H9 (cell line): ENCODE data around the gene FBXO2. TPM values are rescaled to one million over a fixed set of nuclear protein-coding genes. Genes with fewer than 3 reads are reported as not detected.

Experiments
- DNase-seq: peaks from one replicate; pipeline ENCODE4 v3.0.0-alpha.2; 2017
- H2AFZ ChIP-seq: one replicate; pipeline ENCODE4 v1.6.1; 2013; ENCODE audit warnings: mild to moderate bottlenecking, low read length, control low read depth, moderate library complexity
- H2AK5ac ChIP-seq: 2 replicates; pipeline ENCODE4 v1.6.1; 2013; ENCODE audit warnings: low read length, control low read depth, mixed read lengths; ENCODE audit not compliant: insufficient read length
- H2BK120ac ChIP-seq: one replicate; pipeline ENCODE4 v1.6.1; 2013; ENCODE audit warnings: low read depth, mild to moderate bottlenecking, low read length, control low read depth, inconsistent platforms; ENCODE audit not compliant: poor library complexity, severe bottlenecking
- H2BK12ac ChIP-seq: 2 replicates; pipeline ENCODE4 v1.6.1; 2013; ENCODE audit warnings: low read length, control low read depth, mixed read lengths, low read depth; ENCODE audit not compliant: insufficient read length
- H2BK15ac ChIP-seq: 2 replicates; pipeline ENCODE4 v1.6.1; 2013; ENCODE audit warnings: low read depth, low read length, control low read depth
- H2BK20ac ChIP-seq: one replicate; pipeline ENCODE4 v1.6.1; 2013; ENCODE audit warnings: low read depth, mild to moderate bottlenecking, low read length, control low read depth, inconsistent platforms; ENCODE audit not compliant: poor library complexity, severe bottlenecking
- H2BK5ac ChIP-seq: 2 replicates; pipeline ENCODE4 v1.6.1; 2013; ENCODE audit warnings: low read length, control low read depth, mixed read lengths; ENCODE audit not compliant: insufficient read length
- H3K14ac ChIP-seq: 2 replicates; pipeline ENCODE4 v1.6.1; 2013; ENCODE audit warnings: low read length, control low read depth; ENCODE audit not compliant: insufficient read depth
- H3K18ac ChIP-seq: 2 replicates; pipeline ENCODE4 v1.6.1; 2013; ENCODE audit warnings: low read depth, mild to moderate bottlenecking, mixed read lengths, low read length, control low read depth; ENCODE audit not compliant: insufficient read length
- H3K23ac ChIP-seq: 2 replicates; pipeline ENCODE4 v1.6.1; 2013; ENCODE audit warnings: low read length, control low read depth, mixed read lengths, low read depth; ENCODE audit not compliant: insufficient read length
- H3K23me2 ChIP-seq: 2 replicates; pipeline ENCODE4 v1.6.1; 2013; ENCODE audit warnings: low read depth, mild to moderate bottlenecking, mixed read lengths, low read length, control low read depth; ENCODE audit not compliant: insufficient read length, poor library complexity, severe bottlenecking
- H3K27ac ChIP-seq: 2 replicates; pipeline ENCODE4 v1.5.1; 2013; ENCODE audit warnings: low read length, control low read depth, mixed read lengths, low read depth; ENCODE audit not compliant: insufficient read length
- H3K27me3 ChIP-seq: 2 replicates; pipeline ENCODE4 v1.6.1; 2013; ENCODE audit warnings: low read length, control low read depth, inconsistent platforms; ENCODE audit not compliant: insufficient read depth
- H3K4ac ChIP-seq: 2 replicates; pipeline ENCODE4 v1.6.1; 2013; ENCODE audit warnings: low read depth, mild to moderate bottlenecking, control low read depth, inconsistent platforms, low read length, moderate library complexity
- H3K4me1 ChIP-seq: 2 replicates; pipeline ENCODE4 v1.6.1; 2013; ENCODE audit warnings: low read length, control low read depth, inconsistent platforms; ENCODE audit not compliant: insufficient read depth
- H3K4me2 ChIP-seq: 2 replicates; pipeline ENCODE4 v1.6.1; 2013; ENCODE audit warnings: low read length, control low read depth, mixed read lengths; ENCODE audit not compliant: insufficient read length, insufficient read depth
- H3K56ac ChIP-seq: 2 replicates; pipeline ENCODE4 v1.6.1; 2013; ENCODE audit warnings: low read depth, mild to moderate bottlenecking, mixed read lengths, low read length, control low read depth; ENCODE audit not compliant: insufficient read length
- H3K79me1 ChIP-seq: 2 replicates; pipeline ENCODE4 v1.6.1; 2013; ENCODE audit warnings: low read depth, mild to moderate bottlenecking, moderate library complexity, low read length, control low read depth, inconsistent platforms; ENCODE audit not compliant: insufficient read depth, poor library complexity, severe bottlenecking
- H3K79me2 ChIP-seq: 2 replicates; pipeline ENCODE4 v1.6.1; 2013; ENCODE audit warnings: low read length, control low read depth, inconsistent platforms; ENCODE audit not compliant: insufficient read depth
- H3K9ac ChIP-seq: 2 replicates; pipeline ENCODE4 v1.6.1; 2013; ENCODE audit warnings: low read length, control low read depth, mixed read lengths; ENCODE audit not compliant: insufficient read length; ENCODE audit errors: extremely low read depth
- H3K9me3 ChIP-seq: one replicate; pipeline ENCODE4 v1.6.1; 2013; ENCODE audit warnings: low read depth, low read length, inconsistent platforms; ENCODE audit not compliant: control insufficient read depth
- H3T11ph ChIP-seq: one replicate; pipeline ENCODE4 v1.6.1; 2013; ENCODE audit warnings: mild to moderate bottlenecking, low read length, control low read depth, inconsistent platforms
- H4K20me1 ChIP-seq: one replicate; pipeline ENCODE4 v1.6.1; 2013; ENCODE audit not compliant: control insufficient read depth, insufficient read length, insufficient read depth
- H4K5ac ChIP-seq: 2 replicates; pipeline ENCODE4 v1.6.1; 2013; ENCODE audit warnings: low read depth, mild to moderate bottlenecking, mixed read lengths, low read length, control low read depth; ENCODE audit not compliant: insufficient read length
- H4K8ac ChIP-seq: replicated peaks from 2 replicates; pipeline ENCODE4 v1.6.1; 2013; ENCODE audit warnings: low read length, control low read depth, mixed read lengths, low read depth; ENCODE audit not compliant: insufficient read length
- H4K91ac ChIP-seq: 2 replicates; pipeline ENCODE4 v1.6.1; 2013; ENCODE audit warnings: low read depth, mild to moderate bottlenecking, moderate library complexity, mixed read lengths, low read length, control low read depth; ENCODE audit not compliant: insufficient read length
- H3K27ac Mint-ChIP-seq, 3 experiments: 2 replicates in 2 of 3; 3 replicates in 1 of 3; pipeline ENCODE4 v1.8.0; 2020 to 2021; ENCODE audit warnings: mixed read lengths in 3 of 3, mild to moderate bottlenecking in 1 of 3, moderate library complexity in 1 of 3
- H3K27me3 Mint-ChIP-seq: 2 replicates; pipeline ENCODE4 v1.8.0; 2021; ENCODE audit warnings: low read depth, mild to moderate bottlenecking, moderate library complexity, mixed read lengths
- H3K36me3 Mint-ChIP-seq, 3 experiments: 2 replicates in 2 of 3; 3 replicates in 1 of 3; pipeline ENCODE4 v1.8.0; 2020 to 2021; ENCODE audit warnings: low read depth in 3 of 3, mixed read lengths in 3 of 3; ENCODE audit not compliant: insufficient read depth in 1 of 3
- H3K4me1 Mint-ChIP-seq, 2 experiments: 2 replicates each; pipeline ENCODE4 v1.8.0; 2020; ENCODE audit warnings: mixed read lengths in 2 of 2
- H3K4me3 Mint-ChIP-seq, 2 experiments: 2 replicates in 1 of 2; 3 replicates in 1 of 2; pipeline ENCODE4 v1.8.0; 2020 to 2021; ENCODE audit warnings: mild to moderate bottlenecking in 2 of 2, mixed read lengths in 2 of 2, moderate library complexity in 1 of 2
- H3K9me3 Mint-ChIP-seq, 2 experiments: 2 replicates in 1 of 2; 3 replicates in 1 of 2; pipeline ENCODE4 v1.8.0; 2020; ENCODE audit warnings: mild to moderate bottlenecking in 2 of 2, mixed read lengths in 2 of 2, moderate library complexity in 1 of 2
- WGBS: extraction: QIAGEN DNeasy Blood & Tissue Kit; methylation state at CpG from one replicate; pipeline ENCODE4 v1.1.7; 2013; ENCODE audit warnings: missing lambda C conversion rate, low lambda C conversion rate, mixed read lengths; ENCODE audit not compliant: insufficient read length; ENCODE audit errors: extremely low coverage; 5-methylcytosine and 5-hydroxymethylcytosine counted together
- total RNA-seq: library from RNA; stranded (reverse); gene quantifications from 2 replicates; pipeline ENCODE4 v1.2.1, GENCODE V29; 2021
- TF ChIP-seq, protein P1 (sequence below): fragments of 200-600 bp; sonication (generic); conservative IDR thresholded peaks from 3 replicates; pipeline ENCODE4 v1.8.0; 2021; ENCODE audit warnings: antibody characterized with exemption, mild to moderate bottlenecking

The FBXO2 gene
- total RNA-seq, 1 experiment from 2014 or later, result 28.9 TPM

DNA sequence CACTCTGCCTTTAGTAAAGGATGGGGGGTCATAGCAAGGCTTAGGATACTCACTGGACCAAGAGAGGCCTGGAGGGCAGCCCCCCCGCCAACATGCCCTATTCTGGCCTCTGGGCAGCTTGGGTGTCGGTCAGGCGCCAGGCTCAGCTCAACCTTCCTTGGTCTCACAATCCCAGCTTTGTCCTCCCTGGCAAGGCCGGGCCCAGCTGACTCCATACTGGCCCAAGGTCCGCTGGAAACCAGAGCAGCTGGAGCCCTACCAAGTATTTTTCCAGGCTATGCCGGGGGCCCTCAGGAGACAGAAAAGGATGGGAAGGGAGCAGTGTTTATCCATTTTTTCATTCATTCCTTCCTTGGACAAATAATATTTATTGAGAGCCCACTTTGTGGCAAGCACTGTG lies 6.2 kb downstream of the FBXO2 start:
- Histone ChIP-seq H4K5ac (no peak overlapping the region), H2BK120ac (no peak overlapping the region), H2AK5ac (no peak overlapping the region), H3K27ac (no peak overlapping the region), H2AFZ (no peak overlapping the region), H3K9me3 (no peaks in the 10 kb centered on the region), H3K14ac (no peak overlapping the region), H2BK20ac (no peak overlapping the region), H4K8ac (no peak overlapping the region), H2BK5ac (no peak overlapping the region), H3K9ac (no peak overlapping the region), H3K79me1 (no peaks in the 10 kb centered on the region), H4K20me1 (no peaks in the 10 kb centered on the region), H3K18ac (no peak overlapping the region), H3K27me3 (no peaks in the 10 kb centered on the region; the same call in 1 of the 2 replicates), H3K23me2 (no peaks in the 10 kb centered on the region), H3K23ac (no peak overlapping the region), H3K4me1 (no peaks in the 10 kb centered on the region), H4K91ac (no peak overlapping the region), H3K56ac (no peak overlapping the region), H3K4me2 (no peak overlapping the region), H3T11ph (no peak overlapping the region), H2BK15ac (no peak overlapping the region; the same call in 1 of the 2 replicates), H2BK12ac (no peak overlapping the region), H3K4ac (no peak overlapping the region), H3K79me2 (no peaks in the 10 kb centered on the region)
- Mint-ChIP-seq H3K36me3 (no peaks in the 10 kb centered on the region; a peak in 1 of 7 replicates), H3K9me3 (no peaks in the 10 kb centered on the region; a peak in 1 of 5 replicates), H3K4me1 (peaks cover 15 to 25% of the 10 kb centered on the region in 2 experiments), H3K27me3 (peaks cover 43% of the 10 kb centered on the region), H3K4me3 (no peak overlapping the region; a peak in 1 of 5 replicates), H3K27ac (no peak overlapping the region)
- no CpG with 5 or more reads among the region's 6 CpGs for WGBS
- DNase-seq, result no peak
- TF ChIP-seq, protein P1, sequence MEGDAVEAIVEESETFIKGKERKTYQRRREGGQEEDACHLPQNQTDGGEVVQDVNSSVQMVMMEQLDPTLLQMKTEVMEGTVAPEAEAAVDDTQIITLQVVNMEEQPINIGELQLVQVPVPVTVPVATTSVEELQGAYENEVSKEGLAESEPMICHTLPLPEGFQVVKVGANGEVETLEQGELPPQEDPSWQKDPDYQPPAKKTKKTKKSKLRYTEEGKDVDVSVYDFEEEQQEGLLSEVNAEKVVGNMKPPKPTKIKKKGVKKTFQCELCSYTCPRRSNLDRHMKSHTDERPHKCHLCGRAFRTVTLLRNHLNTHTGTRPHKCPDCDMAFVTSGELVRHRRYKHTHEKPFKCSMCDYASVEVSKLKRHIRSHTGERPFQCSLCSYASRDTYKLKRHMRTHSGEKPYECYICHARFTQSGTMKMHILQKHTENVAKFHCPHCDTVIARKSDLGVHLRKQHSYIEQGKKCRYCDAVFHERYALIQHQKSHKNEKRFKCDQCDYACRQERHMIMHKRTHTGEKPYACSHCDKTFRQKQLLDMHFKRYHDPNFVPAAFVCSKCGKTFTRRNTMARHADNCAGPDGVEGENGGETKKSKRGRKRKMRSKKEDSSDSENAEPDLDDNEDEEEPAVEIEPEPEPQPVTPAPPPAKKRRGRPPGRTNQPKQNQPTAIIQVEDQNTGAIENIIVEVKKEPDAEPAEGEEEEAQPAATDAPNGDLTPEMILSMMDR, result no peak
